Lung (tissue), 12 donors: Measurements from ENCODE around the gene CEP57. TPM values are rescaled to one million over a fixed set of nuclear protein-coding genes. Genes with fewer than 3 reads are reported as not detected.

ENCODE experiments used
- ATAC-seq: fragments of 200-7000 bp; cut with Tn5 transposase; one replicate; pipeline ENCODE4 v1.9.1; 2020; ENCODE audit warnings: moderate number of reproducible peaks; ENCODE audit not compliant: insufficient read depth, low FRiP score
- DNase-seq, 3 donors: peaks; one replicate each; pipeline ENCODE4 v3.0.0-alpha.2; 2013 to 2017
- H3K27ac ChIP-seq, 2 donors: one replicate each; pipeline ENCODE4 v1.5.1; 2013; ENCODE audit warnings: mild to moderate bottlenecking in 2 of 2, moderate library complexity in 2 of 2, control low read depth in 1 of 2, inconsistent platforms in 1 of 2, low read depth in 1 of 2, low read length in 1 of 2
- H3K27me3 ChIP-seq, 3 donors: one replicate each; pipeline ENCODE4 v1.5.1; 2013; ENCODE audit warnings: low read length in 2 of 3; ENCODE audit not compliant: control insufficient read depth in 3 of 3, insufficient read depth in 3 of 3
- H3K36me3 ChIP-seq, 4 donors: one replicate each; pipeline ENCODE4 v1.5.1; 2013; ENCODE audit warnings: low read length in 4 of 4, mild to moderate bottlenecking in 1 of 4, moderate library complexity in 1 of 4; ENCODE audit not compliant: control insufficient read depth in 4 of 4, insufficient read depth in 4 of 4
- H3K4me1 ChIP-seq, 5 donors: one replicate each; pipeline ENCODE4 v1.5.1; 2013; ENCODE audit warnings: low read length in 5 of 5, mild to moderate bottlenecking in 2 of 5, moderate library complexity in 1 of 5; ENCODE audit not compliant: control insufficient read depth in 5 of 5, insufficient read depth in 5 of 5
- H3K4me3 ChIP-seq: one replicate; pipeline ENCODE4 v1.5.1; 2013; ENCODE audit warnings: mild to moderate bottlenecking, control low read depth, moderate library complexity
- H3K9ac ChIP-seq, 2 donors: one replicate each; pipeline ENCODE4 v1.5.1; 2013; ENCODE audit warnings: low read length in 2 of 2, control low read depth in 1 of 2; ENCODE audit not compliant: insufficient read depth in 1 of 2
- H3K9me3 ChIP-seq, 4 donors: one replicate each; pipeline ENCODE4 v1.5.1; 2013; ENCODE audit warnings: low read length in 3 of 4, mild to moderate bottlenecking in 1 of 4, moderate library complexity in 1 of 4; ENCODE audit not compliant: control insufficient read depth in 4 of 4, insufficient read depth in 3 of 4
- WGBS, 2 donors: extraction: QIAGEN DNeasy Blood & Tissue Kit; methylation state at CpG; one replicate each; pipeline ENCODE4 v1.1.7; 2013; 5-methylcytosine and 5-hydroxymethylcytosine counted together
- polyA plus RNA-seq, 2 donors: library from polyadenylated mRNA; stranded (reverse); fragments of 200-250 nt; gene quantifications; one replicate each; pipeline ENCODE4 v1.2.1, GENCODE V29; 2013
- total RNA-seq, 2 donors: library from RNA; depleted of rRNA in 1 of 2; stranded (reverse); fragments of >200 nt in 1 of 2; gene quantifications; one replicate each; pipeline ENCODE4 v1.2.1, GENCODE V29; 2014 to 2021
- TF ChIP-seq, protein P1 (sequence below): IDR thresholded peaks from 2 replicates; pipeline ENCODE4 v1.5.1; 2012; ENCODE audit warnings: mild to moderate bottlenecking; ENCODE audit errors: control extremely low read depth, extremely low read depth
- donor health status: control.
- donor health status: control.
- donor health status: Bipolar disorder and iron deficiency.
- donor health status: healthy.
- donor health status: DM: yes; HTN: yes; CAD: no.

Gene CEP57
- total and polyA plus RNA-seq, 4 donors, result 11.3 to 88.8 (median 22.5) TPM

DNA sequence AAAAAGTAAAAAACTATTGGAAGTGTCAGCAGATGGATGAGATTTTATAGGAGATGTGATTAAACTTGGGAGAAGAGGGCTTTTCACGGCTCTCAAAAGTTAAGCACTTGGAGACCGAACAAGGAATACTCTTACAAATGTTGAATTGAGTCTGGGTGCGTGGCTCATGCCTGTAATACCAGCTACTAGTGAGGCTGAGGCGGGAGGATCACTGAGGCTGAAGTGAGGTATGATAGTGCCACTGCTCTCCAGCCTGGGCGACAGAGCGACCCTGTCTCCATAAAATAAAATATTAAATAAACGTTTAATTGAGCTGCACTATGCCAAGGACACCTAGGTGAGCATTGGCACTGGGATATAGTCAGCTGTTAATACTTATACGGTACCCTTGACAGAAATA is 1.9 kb downstream of the CEP57 start:
- ATAC-seq (no peak), DNase-seq (peak in 2 of 3 donors; percentile 4 to 11)
- Histone ChIP-seq H3K36me3 (peaks cover 0 to 3% (median 0%) of the 10 kb centered on the region in 4 donors), H3K27me3 (no peaks in the 10 kb centered on the region), H3K4me1 (peaks cover 0 to 23% (median 14%) of the 10 kb centered on the region in 5 donors), H3K9me3 (no peaks in the 10 kb centered on the region), H3K27ac (no peak overlapping the region), H3K4me3 (no peak overlapping the region), H3K9ac (peak overlapping the region in 1 of 2 donors; percentile 94)
- TF ChIP-seq, protein P1, sequence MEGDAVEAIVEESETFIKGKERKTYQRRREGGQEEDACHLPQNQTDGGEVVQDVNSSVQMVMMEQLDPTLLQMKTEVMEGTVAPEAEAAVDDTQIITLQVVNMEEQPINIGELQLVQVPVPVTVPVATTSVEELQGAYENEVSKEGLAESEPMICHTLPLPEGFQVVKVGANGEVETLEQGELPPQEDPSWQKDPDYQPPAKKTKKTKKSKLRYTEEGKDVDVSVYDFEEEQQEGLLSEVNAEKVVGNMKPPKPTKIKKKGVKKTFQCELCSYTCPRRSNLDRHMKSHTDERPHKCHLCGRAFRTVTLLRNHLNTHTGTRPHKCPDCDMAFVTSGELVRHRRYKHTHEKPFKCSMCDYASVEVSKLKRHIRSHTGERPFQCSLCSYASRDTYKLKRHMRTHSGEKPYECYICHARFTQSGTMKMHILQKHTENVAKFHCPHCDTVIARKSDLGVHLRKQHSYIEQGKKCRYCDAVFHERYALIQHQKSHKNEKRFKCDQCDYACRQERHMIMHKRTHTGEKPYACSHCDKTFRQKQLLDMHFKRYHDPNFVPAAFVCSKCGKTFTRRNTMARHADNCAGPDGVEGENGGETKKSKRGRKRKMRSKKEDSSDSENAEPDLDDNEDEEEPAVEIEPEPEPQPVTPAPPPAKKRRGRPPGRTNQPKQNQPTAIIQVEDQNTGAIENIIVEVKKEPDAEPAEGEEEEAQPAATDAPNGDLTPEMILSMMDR, result no peak
- 78 to 88% methylated on average over 8 of the region's 8 CpGs for WGBS, 2 donors

DNA sequence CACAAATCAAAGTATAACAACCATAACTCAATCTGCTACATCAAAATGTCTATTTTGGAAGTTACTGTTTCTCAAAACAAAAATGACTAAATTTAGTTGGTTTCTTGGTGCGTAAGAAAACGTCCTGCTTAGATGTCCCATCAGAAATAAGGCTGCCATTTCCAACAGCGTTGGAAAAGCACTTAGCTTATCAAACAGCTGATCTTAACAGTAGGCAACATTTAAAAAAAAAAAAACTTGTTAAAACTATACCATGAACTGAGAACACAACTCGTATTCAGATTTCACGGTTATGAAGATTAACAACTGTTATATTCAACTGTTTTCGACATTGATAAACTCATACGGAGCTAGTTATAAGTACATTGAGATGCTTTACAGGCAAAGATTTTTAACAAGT is 2.4 kb downstream of the CEP57 start:
- Histone ChIP-seq H3K9ac (no peak overlapping the region), H3K4me1 (peaks cover 0 to 23% (median 14%) of the 10 kb centered on the region in 5 donors), H3K27me3 (no peaks in the 10 kb centered on the region), H3K9me3 (no peaks in the 10 kb centered on the region), H3K4me3 (no peak overlapping the region), H3K36me3 (peaks cover 0 to 3% (median 0%) of the 10 kb centered on the region in 4 donors), H3K27ac (no peak overlapping the region)
- DNase-seq (no peak), ATAC-seq (no peak)
- 91 to 94% methylated on average over 7 of the region's 7 CpGs for WGBS, 2 donors
- TF ChIP-seq, protein P1, result no peak

DNA sequence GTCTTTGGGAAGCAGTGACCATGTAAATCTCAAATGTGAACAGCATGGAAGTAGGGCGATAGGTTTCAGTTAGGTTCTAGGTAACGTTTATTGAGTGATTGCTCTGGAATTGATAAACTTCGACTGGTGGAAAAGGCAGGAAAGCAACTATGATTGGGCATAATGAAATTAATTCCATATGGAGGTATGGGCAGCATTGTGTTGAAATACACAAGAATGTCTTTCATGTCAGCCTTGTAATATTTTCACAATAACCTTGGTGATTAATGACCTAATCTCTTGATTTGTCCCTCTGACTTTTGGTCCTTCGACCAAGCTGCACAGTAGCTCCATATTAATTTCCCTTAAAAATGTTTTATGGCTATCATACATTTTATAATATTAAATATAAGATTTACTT is 2.8 kb downstream of the CEP57 start:
- DNase-seq, result no peak
- Histone ChIP-seq H3K4me1 (peaks cover 0 to 23% (median 14%) of the 10 kb centered on the region in 5 donors), H3K27ac (no peak overlapping the region), H3K36me3 (peaks cover 0 to 3% (median 0%) of the 10 kb centered on the region in 4 donors), H3K27me3 (no peaks in the 10 kb centered on the region), H3K9ac (no peak overlapping the region), H3K9me3 (no peaks in the 10 kb centered on the region), H3K4me3 (no peak overlapping the region)
- no peak for ATAC-seq
- TF ChIP-seq, protein P1, result no peak
- WGBS, 2 donors, result 96 to 97% methylated on average over 4 of the region's 4 CpGs

DNA sequence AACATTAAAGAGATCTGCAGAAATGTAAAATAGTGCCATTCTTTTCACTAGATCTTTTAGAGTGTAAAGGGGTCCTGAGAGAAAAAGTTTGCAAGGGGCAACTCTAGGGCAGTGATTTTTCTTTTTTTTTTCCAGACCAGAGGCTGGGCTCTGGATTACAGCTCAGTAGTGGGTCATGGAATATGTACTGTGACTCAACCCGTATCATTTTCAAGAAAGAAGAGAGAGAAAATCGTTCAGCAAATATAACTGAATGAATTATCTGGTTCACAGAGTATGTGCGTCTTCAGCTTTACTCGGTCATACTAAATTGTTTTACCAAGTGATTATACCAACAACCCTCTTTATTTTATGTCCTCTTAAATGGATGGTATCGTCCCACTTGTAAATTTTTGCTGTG is 3.8 kb downstream of the CEP57 start:
- Histone ChIP-seq H3K4me1 (peaks cover 0 to 19% (median 11%) of the 10 kb centered on the region in 5 donors), H3K36me3 (peaks cover 0 to 3% (median under 1%) of the 10 kb centered on the region in 4 donors), H3K4me3 (no peak overlapping the region), H3K27ac (no peak overlapping the region), H3K27me3 (no peaks in the 10 kb centered on the region), H3K9ac (no peak overlapping the region), H3K9me3 (no peaks in the 10 kb centered on the region)
- ATAC-seq (no peak), DNase-seq (no peak)
- TF ChIP-seq, protein P1, result no peak
- 93 to 95% methylated on average over 5 of the region's 5 CpGs for WGBS, 2 donors
